Stimulated activated CD4-positive, alpha-beta T cell treated with anti-CD3 and anti-CD28 coated beads, Interleukin-4, amount 100 ng/mL, for 24 hours (primary cell): ENCODE data around the gene GALNT14.

Experiments used
- DNase-seq: peaks from one replicate; pipeline ENCODE4 v3.0.0-alpha.2; 2020

Gene GALNT14

DNA sequence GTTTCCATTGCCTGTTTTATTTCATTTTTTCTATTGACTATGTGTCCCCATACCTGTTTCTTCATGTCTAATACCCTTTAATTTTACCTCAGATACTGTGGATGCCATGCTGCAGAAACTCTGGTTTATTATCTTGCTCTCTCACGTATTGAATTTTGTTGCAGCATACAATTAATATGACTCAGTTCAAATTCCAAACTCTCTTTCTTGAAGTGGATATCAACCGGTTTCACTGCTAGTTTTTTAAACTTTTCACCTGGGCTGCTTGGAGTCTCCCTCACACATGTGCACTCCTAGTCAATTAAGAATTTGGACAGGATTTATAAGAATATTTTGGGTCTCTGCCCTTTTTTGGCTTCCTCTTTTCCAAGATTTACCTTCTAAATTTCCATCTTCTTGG is 260.4 kb downstream of the GALNT14 start:
- DNase-seq: no peak

GRCh38 chr2:30872797-30873196 is 265.4 kb downstream of the GALNT14 start:
- no peak for DNase-seq

- DNase-seq: no peak
Measured at GRCh38 chr2:30871980-30872789, 266.1 kb downstream of the GALNT14 start.

GRCh38 chr2:30871440-30871839 is 266.8 kb downstream of the GALNT14 start:
- DNase-seq: no peak

DNA sequence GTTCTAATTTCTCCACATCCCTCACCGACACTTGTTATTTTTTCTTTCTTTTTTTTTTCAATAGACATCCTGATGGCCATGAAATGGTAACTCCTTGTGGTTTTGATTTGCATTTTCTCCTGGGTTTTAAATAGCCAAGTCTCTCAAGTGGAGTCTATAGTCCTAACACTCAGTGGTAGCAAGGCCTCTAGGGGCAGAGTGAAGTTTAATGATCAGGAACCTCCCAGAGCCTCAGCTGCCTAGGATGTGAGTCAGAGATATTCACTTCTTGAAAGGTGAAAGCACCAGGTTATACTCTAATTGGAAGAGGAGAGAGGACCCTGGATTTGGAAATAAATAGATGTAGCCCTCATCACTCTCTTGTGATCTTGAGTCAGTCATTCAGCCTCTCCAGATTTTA is 268.3 kb downstream of the GALNT14 start:
- no peak for DNase-seq

DNA sequence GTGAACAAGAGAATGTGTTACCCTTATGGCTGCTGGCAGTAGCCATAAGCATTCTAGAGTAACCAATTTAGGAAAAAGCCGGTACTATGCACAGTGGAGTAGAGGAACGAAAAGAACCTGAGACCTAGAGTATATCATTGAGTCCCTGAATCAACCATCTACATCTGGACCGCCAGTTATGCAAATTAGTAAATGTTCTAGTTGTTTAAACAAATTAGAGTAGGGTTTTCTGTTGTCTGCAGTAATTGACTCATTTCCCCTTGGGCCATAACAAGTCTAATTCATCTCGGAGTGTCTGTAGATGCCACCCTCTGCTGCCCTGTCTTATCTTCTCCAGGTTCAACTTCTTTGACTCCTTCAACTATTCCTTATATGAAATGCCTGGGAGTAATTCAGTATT is 270.9 kb downstream of the GALNT14 start:
- no peak for DNase-seq

GRCh38 chr2:30866974-30867373 is 271.3 kb downstream of the GALNT14 start:
- no peak for DNase-seq

DNA sequence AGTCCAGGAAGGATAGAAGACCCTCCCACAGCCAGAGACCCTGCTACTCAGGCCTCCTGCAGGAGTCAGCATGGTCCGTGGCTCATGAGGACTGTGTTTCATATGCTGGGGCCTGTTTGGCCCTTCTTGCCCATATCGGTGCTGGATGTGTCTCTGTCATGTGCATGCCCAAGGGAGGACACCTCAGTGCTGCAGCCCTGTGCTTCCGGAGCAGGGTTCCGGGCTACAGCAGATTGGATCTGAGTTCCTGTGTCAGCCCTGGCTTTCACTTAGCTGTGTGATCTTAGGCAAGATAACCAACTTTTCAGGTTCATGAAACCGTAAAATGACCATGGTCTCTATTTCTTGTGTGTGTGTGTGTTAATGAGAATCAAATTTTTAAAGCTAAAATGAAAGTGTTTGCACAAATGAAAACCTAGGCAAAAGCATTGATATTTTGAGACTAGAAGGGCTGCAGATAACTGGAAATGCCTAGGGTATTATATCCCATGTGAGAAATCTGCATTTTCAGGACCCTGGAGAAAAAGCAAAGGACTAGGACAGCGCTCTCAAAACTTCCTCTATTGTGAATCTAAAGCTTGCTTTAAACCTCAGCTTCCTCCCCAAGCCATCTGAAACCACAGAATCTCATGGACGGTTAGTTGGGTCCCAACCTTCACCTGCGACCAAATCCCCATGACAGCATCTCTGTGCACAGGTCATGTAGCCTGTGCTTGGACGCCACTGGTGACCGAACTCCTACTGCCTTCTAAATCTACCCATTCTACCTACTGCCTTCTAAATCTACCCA is 272.2 kb downstream of the GALNT14 start:
- DNase-seq: no peak

DNA sequence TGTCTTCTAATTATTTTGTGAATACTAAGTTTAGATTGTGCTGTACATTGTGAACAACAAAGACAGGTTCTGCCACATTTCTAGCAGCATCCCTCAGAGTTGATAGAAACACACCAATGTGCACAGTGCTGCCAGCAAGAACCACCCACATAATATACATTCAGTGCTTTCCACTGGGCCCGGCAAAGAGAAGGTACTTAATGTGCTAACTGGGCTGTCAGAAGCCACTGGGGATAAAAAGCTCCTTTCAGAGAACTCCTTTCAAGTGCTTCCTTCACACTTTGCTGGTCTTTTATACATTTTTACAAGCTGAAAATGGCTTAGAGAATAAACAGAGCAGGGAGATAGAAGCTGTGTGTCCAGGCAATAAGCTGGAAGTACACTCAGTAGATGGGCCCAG is 273.0 kb downstream of the GALNT14 start:
- no peak for DNase-seq

DNA sequence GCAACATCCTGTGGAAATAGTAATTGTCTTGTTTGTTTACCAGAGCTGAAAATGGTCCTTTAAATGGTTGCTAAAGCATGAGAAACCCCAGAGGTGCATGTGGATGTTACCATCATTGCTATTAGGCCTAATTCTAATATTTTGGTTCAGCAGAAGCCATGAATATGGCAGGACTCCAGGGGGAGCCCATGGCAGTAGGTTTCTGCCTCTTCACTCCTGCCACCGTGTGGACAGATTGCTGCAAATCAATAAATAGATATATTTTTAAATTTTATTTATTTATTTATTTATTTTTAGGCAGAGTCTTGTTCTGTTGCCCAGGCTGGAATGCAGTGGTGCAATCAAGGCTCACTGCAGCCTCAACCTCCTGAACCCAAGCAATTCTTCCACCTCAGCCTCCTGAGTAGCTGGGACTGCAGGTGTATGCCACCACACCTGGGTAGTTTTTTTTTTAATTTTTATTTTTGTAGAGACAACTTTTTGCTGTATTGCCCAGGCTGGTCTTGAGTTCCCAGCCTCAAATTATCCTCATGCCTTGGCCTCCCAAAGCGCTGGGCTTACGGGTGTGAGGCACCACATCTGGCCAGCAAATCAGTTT is 276.1 kb downstream of the GALNT14 start:
- DNase-seq: peak; percentile 30

GRCh38 chr2:30860726-30861125 is 277.5 kb downstream of the GALNT14 start:
- no peak for DNase-seq
